WTC11 (cell line): ENCODE results near the gene ARAP1. TPM values are rescaled to one million over a fixed set of nuclear protein-coding genes. Genes with fewer than 3 reads are reported as not detected.

Experiments used
- ATAC-seq: fragments of 200-7000 bp; cut with Tn5 transposase; 2 replicates; pipeline ENCODE4 v1.10.0; 2021; ENCODE audit warnings: mild to moderate bottlenecking, moderate library complexity
- CTCF ChIA-PET: fragments of 300-600 bp; sonication (Branson Sonifier 250); formaldehyde crosslinking; loops from one replicate; lab custom pipeline; 2021; ENCODE audit warnings: antibody characterized with exemption; lab: Charles Lee
- POLR2A ChIA-PET: fragments of 350-600 bp; sonication (Branson Sonifier 250); formaldehyde crosslinking; loops from one replicate; lab custom pipeline; 2021; ENCODE audit warnings: antibody characterized with exemption; lab: Charles Lee
- DNase-seq: peaks from one replicate; pipeline ENCODE4 v3.0.0; 2021; ENCODE audit warnings: low spot score
- H3K27ac Mint-ChIP-seq: 2 replicates; pipeline ENCODE4 v1.8.0; 2021; ENCODE audit warnings: mixed read lengths
- H3K27me3 Mint-ChIP-seq: 2 replicates; pipeline ENCODE4 v1.8.0; 2021; ENCODE audit warnings: low read depth, mild to moderate bottlenecking, moderate library complexity, mixed read lengths
- H3K36me3 Mint-ChIP-seq: 2 replicates; pipeline ENCODE4 v1.8.0; 2021; ENCODE audit warnings: mixed read lengths
- H3K4me1 Mint-ChIP-seq: 2 replicates; pipeline ENCODE4 v1.8.0; 2022; ENCODE audit warnings: mixed read lengths
- H3K4me3 Mint-ChIP-seq: 2 replicates; pipeline ENCODE4 v1.8.0; 2021; ENCODE audit warnings: mild to moderate bottlenecking, moderate library complexity, mixed read lengths
- H3K9me3 Mint-ChIP-seq: 2 replicates; pipeline ENCODE4 v1.8.0; 2021; ENCODE audit warnings: mixed read lengths
- AFF4 ChIP-seq: sonication (generic); formaldehyde crosslinking; IDR thresholded peaks from 2 replicates; pipeline ENCODE4 v1.8.1; 2023; ENCODE audit warnings: mild to moderate bottlenecking, missing genetic modification reagents, borderline replicate concordance
- GRHL2 ChIP-seq: fragments of 250-450 bp; sonication (Bioruptor Pico); IDR thresholded peaks from 2 replicates; pipeline ENCODE4 v1.8.0; 2022; ENCODE audit warnings: mild to moderate bottlenecking, moderate library complexity; ENCODE audit not compliant: insufficient replicate concordance, severe bottlenecking
- PRDM15 ChIP-seq: sonication (generic); formaldehyde crosslinking; IDR thresholded peaks from 2 replicates; pipeline ENCODE4 v1.8.0; 2022; ENCODE audit warnings: missing genetic modification reagents
- ZNF138 ChIP-seq: sonication (generic); formaldehyde crosslinking; conservative IDR thresholded peaks from 2 replicates; pipeline ENCODE4 v1.8.1; 2022; ENCODE audit warnings: mild to moderate bottlenecking, moderate library complexity, missing genetic modification reagents
- total RNA-seq: library from RNA; stranded (reverse); gene quantifications from 3 replicates; pipeline ENCODE4 v1.2.3, GENCODE V29; 2021
- TF ChIP-seq, protein P1 (sequence below): fragments of 200-600 bp; IDR thresholded peaks from 2 replicates; pipeline ENCODE4 v1.8.0; 2022; ENCODE audit warnings: antibody characterized with exemption
- TF ChIP-seq, protein P2 (sequence below): fragments of 250-450 bp; sonication (Bioruptor Pico); IDR thresholded peaks from 2 replicates; pipeline ENCODE4 v2.1.2; 2022; ENCODE audit warnings: mild to moderate bottlenecking, moderate library complexity
- TF ChIP-seq, protein P3 (sequence below): sonication (generic); formaldehyde crosslinking; IDR thresholded peaks from 2 replicates; pipeline ENCODE4 v1.8.0; 2022; ENCODE audit warnings: mild to moderate bottlenecking, missing genetic modification reagents
- TF ChIP-seq, protein P4 (sequence below): fragments of 250-450 bp; sonication (Bioruptor Pico); conservative IDR thresholded peaks from 2 replicates; pipeline ENCODE4 v1.9.0; 2021; ENCODE audit warnings: mild to moderate bottlenecking
- TF ChIP-seq, protein P5 (sequence below): fragments of 250-450 bp; sonication (Bioruptor Pico); IDR thresholded peaks from 2 replicates; pipeline ENCODE4 v1.9.0; 2021; ENCODE audit warnings: moderate library complexity, mild to moderate bottlenecking, inconsistent platforms, borderline replicate concordance
- TF ChIP-seq, protein P6 (sequence below): sonication (generic); formaldehyde crosslinking; IDR thresholded peaks from 2 replicates; pipeline ENCODE4 v1.8.1; 2022; ENCODE audit warnings: low read depth, mild to moderate bottlenecking, moderate library complexity, missing genetic modification reagents, borderline replicate concordance

The ARAP1 gene
- total RNA-seq, 1 experiment from 2014 or later, result 98.8 TPM

DNA sequence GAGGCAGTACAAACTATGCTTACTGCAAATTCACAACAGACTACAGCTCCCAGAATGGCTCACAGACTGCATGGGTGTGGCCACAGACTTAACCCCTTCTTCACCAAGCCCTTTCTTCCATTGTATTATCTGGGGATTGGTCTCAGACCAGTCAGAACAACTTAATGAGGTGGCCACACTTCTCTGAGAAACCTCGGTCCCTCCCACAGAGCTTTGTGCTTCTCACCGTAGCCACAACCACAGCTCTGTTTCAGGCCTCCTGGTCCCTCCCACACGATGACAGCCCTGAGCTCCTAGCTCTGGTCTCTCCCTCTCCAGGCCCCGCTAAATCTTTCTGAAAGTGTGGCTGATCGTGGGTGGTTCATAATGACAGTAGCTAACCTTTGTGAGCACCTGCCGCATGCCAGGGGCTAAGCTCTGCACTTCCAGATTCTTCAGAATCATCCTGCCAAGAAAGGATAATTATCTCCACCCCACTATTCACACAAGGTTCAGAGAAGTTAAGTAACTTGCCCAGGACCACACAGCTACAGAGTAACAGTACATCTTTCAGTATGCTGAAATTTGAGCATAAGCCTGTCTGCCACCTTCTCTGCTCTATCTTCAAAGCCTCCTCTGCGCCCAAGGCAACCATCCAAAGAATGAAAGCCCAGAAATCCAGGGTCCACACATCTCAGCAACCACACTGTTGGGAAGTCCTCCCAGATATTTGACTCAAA lies 83.4 kb downstream of the ARAP1 start (continued):
- TF ChIP-seq AFF4 (CRISPR knock-in tag) (no peak), GRHL2 (CRISPR knock-in tag) (no peak), PRDM15 (CRISPR knock-in tag) (no peak)
- TF ChIP-seq, protein P1, sequence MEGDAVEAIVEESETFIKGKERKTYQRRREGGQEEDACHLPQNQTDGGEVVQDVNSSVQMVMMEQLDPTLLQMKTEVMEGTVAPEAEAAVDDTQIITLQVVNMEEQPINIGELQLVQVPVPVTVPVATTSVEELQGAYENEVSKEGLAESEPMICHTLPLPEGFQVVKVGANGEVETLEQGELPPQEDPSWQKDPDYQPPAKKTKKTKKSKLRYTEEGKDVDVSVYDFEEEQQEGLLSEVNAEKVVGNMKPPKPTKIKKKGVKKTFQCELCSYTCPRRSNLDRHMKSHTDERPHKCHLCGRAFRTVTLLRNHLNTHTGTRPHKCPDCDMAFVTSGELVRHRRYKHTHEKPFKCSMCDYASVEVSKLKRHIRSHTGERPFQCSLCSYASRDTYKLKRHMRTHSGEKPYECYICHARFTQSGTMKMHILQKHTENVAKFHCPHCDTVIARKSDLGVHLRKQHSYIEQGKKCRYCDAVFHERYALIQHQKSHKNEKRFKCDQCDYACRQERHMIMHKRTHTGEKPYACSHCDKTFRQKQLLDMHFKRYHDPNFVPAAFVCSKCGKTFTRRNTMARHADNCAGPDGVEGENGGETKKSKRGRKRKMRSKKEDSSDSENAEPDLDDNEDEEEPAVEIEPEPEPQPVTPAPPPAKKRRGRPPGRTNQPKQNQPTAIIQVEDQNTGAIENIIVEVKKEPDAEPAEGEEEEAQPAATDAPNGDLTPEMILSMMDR, result no peak
- TF ChIP-seq, protein P2, sequence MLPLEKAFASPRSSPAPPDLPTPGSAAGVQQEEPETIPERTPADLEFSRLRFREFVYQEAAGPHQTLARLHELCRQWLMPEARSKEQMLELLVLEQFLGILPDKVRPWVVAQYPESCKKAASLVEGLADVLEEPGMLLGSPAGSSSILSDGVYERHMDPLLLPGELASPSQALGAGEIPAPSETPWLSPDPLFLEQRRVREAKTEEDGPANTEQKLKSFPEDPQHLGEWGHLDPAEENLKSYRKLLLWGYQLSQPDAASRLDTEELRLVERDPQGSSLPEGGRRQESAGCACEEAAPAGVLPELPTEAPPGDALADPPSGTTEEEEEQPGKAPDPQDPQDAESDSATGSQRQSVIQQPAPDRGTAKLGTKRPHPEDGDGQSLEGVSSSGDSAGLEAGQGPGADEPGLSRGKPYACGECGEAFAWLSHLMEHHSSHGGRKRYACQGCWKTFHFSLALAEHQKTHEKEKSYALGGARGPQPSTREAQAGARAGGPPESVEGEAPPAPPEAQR (CRISPR knock-in tag), result no peak

DNA sequence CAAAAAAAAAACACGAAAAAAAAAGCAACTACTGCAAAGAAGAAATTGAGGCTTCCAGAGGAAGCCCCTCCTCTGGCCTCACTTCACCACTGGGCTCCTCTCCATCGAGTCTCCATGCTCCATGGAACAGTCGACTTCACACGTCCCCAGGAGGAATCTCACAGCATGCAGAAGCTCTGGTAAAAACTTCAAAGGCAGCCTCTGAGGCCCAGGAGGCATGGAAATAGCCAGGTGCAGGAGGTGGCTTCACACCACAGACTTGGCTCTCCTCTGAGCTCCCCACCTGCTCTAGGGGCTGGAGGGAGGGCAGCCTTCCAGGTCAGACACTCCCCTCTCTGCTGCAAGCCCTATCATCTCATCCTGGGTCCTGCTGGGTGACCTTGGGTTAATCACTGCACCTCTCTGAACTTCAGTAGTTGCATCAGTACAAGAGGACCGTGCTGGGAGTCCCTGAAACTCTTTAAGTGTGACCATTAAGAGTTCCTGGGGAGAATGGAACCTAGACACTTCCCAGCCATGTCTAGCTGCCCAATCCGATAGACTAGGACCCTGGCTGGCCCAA lies 86.2 kb downstream of the ARAP1 start:
- CTCF ChIA-PET, result interaction anchor here (1.1 to 1.4 kb wide), 4 partner anchors 18 to 128 kb away, joined by 3 to 5 read pairs (median 4); partner anchors contain the start of gene STARD10
- ATAC-seq (no peak), DNase-seq (no peak)
- Mint-ChIP-seq H3K9me3 (peaks cover 13% of the 10 kb centered on the region), H3K27ac (no peak overlapping the region), H3K4me1 (peaks cover 25% of the 10 kb centered on the region), H3K36me3 (peaks cover 8% of the 10 kb centered on the region), H3K27me3 (peaks cover 22% of the 10 kb centered on the region), H3K4me3 (no peak overlapping the region)
- POLR2A ChIA-PET, result no interaction called here
- TF ChIP-seq AFF4 (CRISPR knock-in tag) (no peak), ZNF138 (CRISPR knock-in tag) (no peak)
- TF ChIP-seq, protein P3, sequence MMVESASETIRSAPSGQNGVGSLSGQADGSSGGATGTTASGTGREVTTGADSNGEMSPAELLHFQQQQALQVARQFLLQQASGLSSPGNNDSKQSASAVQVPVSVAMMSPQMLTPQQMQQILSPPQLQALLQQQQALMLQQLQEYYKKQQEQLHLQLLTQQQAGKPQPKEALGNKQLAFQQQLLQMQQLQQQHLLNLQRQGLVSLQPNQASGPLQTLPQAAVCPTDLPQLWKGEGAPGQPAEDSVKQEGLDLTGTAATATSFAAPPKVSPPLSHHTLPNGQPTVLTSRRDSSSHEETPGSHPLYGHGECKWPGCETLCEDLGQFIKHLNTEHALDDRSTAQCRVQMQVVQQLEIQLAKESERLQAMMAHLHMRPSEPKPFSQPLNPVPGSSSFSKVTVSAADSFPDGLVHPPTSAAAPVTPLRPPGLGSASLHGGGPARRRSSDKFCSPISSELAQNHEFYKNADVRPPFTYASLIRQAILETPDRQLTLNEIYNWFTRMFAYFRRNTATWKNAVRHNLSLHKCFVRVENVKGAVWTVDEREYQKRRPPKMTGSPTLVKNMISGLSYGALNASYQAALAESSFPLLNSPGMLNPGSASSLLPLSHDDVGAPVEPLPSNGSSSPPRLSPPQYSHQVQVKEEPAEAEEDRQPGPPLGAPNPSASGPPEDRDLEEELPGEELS (CRISPR knock-in tag), result no peak
- TF ChIP-seq, protein P4, sequence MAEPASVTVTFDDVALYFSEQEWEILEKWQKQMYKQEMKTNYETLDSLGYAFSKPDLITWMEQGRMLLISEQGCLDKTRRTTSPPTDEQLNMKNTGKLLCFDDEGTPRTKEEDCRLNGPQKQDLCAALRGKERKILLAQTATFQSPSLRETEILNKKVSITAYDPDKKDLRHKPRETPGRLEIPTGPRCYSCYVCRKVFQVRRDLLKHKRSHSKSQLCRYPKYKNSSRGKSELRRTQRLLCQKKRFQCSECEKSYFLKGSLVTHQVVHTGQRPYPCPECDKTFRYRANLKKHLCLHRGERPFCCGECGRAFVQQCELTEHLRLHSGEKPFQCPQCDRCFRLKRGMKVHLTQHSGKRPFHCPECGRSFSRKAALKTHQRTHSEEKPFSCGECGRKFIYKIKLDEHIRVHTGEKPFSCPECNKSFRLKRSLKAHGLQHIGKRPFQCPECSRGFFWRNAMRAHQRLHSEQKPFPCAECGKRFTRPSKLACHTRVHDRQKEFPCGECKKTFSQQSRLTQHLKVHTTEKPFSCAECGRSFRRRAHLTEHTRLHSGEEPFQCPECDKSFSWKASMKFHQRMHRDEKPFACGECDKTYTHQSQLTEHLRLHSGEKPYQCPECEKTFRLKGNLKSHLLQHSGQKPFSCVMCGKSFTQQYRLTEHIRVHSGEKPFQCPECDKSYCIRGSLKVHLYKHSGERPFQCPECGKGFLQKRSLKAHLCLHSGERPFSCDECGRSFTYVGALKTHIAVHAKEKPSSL (CRISPR knock-in tag), result no peak
- TF ChIP-seq, protein P5, sequence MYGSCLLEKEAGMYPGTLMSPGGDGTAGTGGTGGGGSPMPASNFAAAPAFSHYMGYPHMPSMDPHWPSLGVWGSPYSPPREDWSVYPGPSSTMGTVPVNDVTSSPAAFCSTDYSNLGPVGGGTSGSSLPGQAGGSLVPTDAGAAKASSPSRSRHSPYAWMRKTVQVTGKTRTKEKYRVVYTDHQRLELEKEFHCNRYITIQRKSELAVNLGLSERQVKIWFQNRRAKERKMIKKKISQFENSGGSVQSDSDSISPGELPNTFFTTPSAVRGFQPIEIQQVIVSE (CRISPR knock-in tag), result no peak
- TF ChIP-seq, protein P6, sequence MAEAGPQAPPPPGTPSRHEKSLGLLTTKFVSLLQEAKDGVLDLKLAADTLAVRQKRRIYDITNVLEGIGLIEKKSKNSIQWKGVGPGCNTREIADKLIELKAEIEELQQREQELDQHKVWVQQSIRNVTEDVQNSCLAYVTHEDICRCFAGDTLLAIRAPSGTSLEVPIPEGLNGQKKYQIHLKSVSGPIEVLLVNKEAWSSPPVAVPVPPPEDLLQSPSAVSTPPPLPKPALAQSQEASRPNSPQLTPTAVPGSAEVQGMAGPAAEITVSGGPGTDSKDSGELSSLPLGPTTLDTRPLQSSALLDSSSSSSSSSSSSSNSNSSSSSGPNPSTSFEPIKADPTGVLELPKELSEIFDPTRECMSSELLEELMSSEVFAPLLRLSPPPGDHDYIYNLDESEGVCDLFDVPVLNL (CRISPR knock-in tag), result no peak
